Left lung (tissue), 10 donors: ENCODE data around the gene MKNK1. TPM values are rescaled to one million over a fixed set of nuclear protein-coding genes. Genes with fewer than 3 reads are reported as not detected.

Experiments used
- ATAC-seq: fragments of 200-7000 bp; cut with Tn5 transposase; one replicate; pipeline ENCODE4 v1.9.1; 2020; ENCODE audit warnings: moderate library complexity
- DNase-seq, 4 donors: peaks; one replicate each; pipeline ENCODE4 v3.0.0-alpha.2; 2013 to 2020
- H3K27ac ChIP-seq, 2 donors: fragments of 200-600 bp; sonication (generic) in 1 of 2; one replicate each; pipeline versions ENCODE4 v1.5.0 to v1.8.0; 2020 to 2021
- H3K27me3 ChIP-seq, 2 donors: fragments of 200-600 bp; sonication (generic) in 1 of 2; one replicate each; pipeline versions ENCODE4 v1.5.0 to v1.8.0; 2020 to 2021
- H3K36me3 ChIP-seq, 2 donors: fragments of 200-600 bp; sonication (generic) in 1 of 2; one replicate each; pipeline versions ENCODE4 v1.5.0 to v1.8.0; 2020 to 2021
- H3K4me1 ChIP-seq, 2 donors: fragments of 200-600 bp; one replicate each; pipeline ENCODE4 v1.8.0; 2021
- H3K4me3 ChIP-seq, 2 donors: fragments of 200-600 bp; sonication (generic) in 1 of 2; one replicate each; pipeline versions ENCODE4 v1.5.0 to v1.8.0; 2020 to 2021; ENCODE audit warnings: mild to moderate bottlenecking in 1 of 2
- H3K9me3 ChIP-seq, 2 donors: fragments of 200-600 bp; sonication (generic) in 1 of 2; one replicate each; pipeline versions ENCODE4 v1.5.0 to v1.8.0; 2020 to 2021
- intact Hi-C, 2 donors: fragments of 100-400 bp; cut with DNase I; formaldehyde crosslinking; loops; one replicate each; pipeline versions ENCODE4 v1.11.2 to v1.14.2; 2022
- polyA plus RNA-seq, 6 donors: library from polyadenylated mRNA; unstranded; fragments of 120-200 nt; gene quantifications; one replicate each; pipeline ENCODE4 v1.2.1, GENCODE V29; 2013; ENCODE audit not compliant: insufficient read length in 6 of 6
- total RNA-seq, 2 donors: library from RNA; stranded (reverse); fragmentation: NEBNext Ultra II Directional; extraction: Animal tissue kit (Norgen Biotek cat#: 25700); gene quantifications; one replicate each; pipeline ENCODE4 v1.2.1, GENCODE V29; 2021
- TF ChIP-seq, protein P1 (sequence below), 2 donors: fragments of 200-600 bp; sonication (generic) in 1 of 2; IDR thresholded peaks; one replicate each; pipeline versions ENCODE4 v1.5.0 to v1.8.0; 2021; ENCODE audit warnings: antibody characterized with exemption in 2 of 2
- donor health status: DM: no; HTN: yes; CAD: no.
- donor health status: DM: no; HTN: no; CAD: no.

The MKNK1 gene
- total and polyA plus RNA-seq, 8 donors, result 42.2 to 96.0 (median 51.4) TPM

DNA sequence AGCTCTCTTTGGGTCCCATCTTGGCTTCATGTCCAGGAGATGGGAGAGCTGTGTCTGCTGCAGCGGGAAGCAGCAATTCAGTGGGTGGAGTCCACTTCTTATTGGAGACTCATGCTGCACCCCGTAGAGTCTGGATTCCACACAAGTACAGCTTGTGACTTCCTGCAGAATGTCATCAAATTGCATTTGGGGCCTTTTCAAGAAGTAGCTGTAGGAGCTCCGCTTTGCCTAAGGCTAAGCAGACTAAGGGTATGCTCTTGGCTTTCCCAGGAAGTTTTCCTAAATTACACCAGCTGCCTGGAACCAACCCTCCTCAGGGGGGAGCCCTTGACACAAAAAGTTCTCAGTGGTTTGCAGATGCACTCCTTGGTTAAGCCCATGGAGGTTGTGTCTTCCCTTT is 18.3 kb upstream of the MKNK1 start:
- H3K27ac ChIP-seq, result no peak overlapping the region
- no peaks in the 10 kb centered on the region for H3K36me3 ChIP-seq
- H3K27me3 ChIP-seq, result no peaks in the 10 kb centered on the region
- H3K4me3 ChIP-seq, result no peak overlapping the region
- DNase-seq (no peak), ATAC-seq (peak; percentile 76)
- H3K4me1 ChIP-seq, result peaks cover 0 to 2% of the 10 kb centered on the region in 2 donors
- intact Hi-C loops, result loop anchor here in 1 of 2 donors (10.0 kb wide), 1 partner anchor 102 kb away; no protein-coding TSS in a partner anchor
- TF ChIP-seq, protein P1, sequence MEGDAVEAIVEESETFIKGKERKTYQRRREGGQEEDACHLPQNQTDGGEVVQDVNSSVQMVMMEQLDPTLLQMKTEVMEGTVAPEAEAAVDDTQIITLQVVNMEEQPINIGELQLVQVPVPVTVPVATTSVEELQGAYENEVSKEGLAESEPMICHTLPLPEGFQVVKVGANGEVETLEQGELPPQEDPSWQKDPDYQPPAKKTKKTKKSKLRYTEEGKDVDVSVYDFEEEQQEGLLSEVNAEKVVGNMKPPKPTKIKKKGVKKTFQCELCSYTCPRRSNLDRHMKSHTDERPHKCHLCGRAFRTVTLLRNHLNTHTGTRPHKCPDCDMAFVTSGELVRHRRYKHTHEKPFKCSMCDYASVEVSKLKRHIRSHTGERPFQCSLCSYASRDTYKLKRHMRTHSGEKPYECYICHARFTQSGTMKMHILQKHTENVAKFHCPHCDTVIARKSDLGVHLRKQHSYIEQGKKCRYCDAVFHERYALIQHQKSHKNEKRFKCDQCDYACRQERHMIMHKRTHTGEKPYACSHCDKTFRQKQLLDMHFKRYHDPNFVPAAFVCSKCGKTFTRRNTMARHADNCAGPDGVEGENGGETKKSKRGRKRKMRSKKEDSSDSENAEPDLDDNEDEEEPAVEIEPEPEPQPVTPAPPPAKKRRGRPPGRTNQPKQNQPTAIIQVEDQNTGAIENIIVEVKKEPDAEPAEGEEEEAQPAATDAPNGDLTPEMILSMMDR (IDR thresholded peaks at IDR 0.05), result peak; percentile 19 to 31
- no peaks in the 10 kb centered on the region for H3K9me3 ChIP-seq

DNA sequence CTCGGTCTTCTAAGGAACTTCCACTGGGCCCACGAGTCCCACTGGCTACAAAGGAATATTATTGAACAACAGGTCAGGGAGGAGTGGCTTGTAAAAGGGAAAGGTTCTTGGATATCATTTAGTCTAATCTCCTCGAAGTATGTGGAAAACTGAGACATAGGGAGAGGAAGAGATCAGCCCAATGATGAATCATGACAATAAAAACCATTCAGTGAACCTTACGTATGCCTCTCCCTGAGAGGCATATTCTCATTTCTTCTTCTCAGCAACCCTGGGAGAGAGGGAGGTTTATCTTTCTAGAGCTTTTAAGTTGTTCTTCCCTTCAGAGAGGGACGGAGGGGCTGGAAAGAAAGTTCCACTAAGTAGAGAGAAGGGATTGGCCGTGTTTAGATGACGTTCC is 17.9 kb upstream of the MKNK1 start:
- TF ChIP-seq, protein P1 (IDR thresholded peaks at IDR 0.05), result no peak
- DNase-seq, result no peak
- Histone ChIP-seq H3K9me3 (no peaks in the 10 kb centered on the region), H3K27me3 (no peaks in the 10 kb centered on the region), H3K36me3 (no peaks in the 10 kb centered on the region), H3K4me3 (no peak overlapping the region), H3K27ac (no peak overlapping the region), H3K4me1 (peaks cover 0 to 6% of the 10 kb centered on the region in 2 donors)
- intact Hi-C loops, result loop anchor here in 1 of 2 donors (10.0 kb wide), 1 partner anchor 103 kb away; no protein-coding TSS in a partner anchor
- ATAC-seq, result no peak

DNA sequence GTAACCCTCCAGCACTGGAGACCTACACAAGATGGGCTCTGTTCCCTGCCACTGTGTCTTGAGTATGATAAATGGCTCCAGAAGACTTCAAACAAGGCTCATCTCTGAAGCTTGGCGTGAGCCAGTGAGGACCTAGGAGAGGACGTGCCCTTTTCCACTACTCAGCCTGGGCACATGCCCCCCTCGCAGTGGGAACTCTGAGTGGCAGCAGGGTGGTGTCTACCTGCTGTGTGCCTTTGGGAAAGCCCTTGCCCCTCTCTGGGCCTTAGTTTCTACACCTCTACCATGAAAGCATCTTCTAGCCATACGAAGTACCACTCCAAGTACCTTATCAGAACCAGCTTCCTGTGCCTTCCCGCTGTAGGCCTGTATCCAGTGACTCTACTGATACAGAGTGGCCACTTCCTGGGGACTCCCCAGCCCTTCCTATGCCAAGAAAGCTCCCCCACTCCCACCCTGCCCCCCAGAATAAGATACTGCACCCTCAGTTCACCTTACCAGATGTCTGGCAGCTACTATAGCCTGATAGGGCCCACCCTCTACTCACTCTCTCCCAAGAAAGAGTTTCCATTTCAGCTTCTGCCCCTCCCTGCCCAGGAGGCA is 15.7 kb upstream of the MKNK1 start:
- no peaks in the 10 kb centered on the region for H3K27me3 ChIP-seq
- intact Hi-C loops, result loop anchor here in 1 of 2 donors (10.0 kb wide), 1 partner anchor 105 kb away; no protein-coding TSS in a partner anchor
- H3K27ac ChIP-seq, result no peak overlapping the region
- H3K36me3 ChIP-seq, result no peaks in the 10 kb centered on the region
- ATAC-seq (no peak), DNase-seq (no peak)
- H3K4me3 ChIP-seq, result no peak overlapping the region
- H3K4me1 ChIP-seq, result peaks cover 7 to 24% of the 10 kb centered on the region in 2 donors
- no peaks in the 10 kb centered on the region for H3K9me3 ChIP-seq
- TF ChIP-seq, protein P1 (IDR thresholded peaks at IDR 0.05), result no peak

DNA sequence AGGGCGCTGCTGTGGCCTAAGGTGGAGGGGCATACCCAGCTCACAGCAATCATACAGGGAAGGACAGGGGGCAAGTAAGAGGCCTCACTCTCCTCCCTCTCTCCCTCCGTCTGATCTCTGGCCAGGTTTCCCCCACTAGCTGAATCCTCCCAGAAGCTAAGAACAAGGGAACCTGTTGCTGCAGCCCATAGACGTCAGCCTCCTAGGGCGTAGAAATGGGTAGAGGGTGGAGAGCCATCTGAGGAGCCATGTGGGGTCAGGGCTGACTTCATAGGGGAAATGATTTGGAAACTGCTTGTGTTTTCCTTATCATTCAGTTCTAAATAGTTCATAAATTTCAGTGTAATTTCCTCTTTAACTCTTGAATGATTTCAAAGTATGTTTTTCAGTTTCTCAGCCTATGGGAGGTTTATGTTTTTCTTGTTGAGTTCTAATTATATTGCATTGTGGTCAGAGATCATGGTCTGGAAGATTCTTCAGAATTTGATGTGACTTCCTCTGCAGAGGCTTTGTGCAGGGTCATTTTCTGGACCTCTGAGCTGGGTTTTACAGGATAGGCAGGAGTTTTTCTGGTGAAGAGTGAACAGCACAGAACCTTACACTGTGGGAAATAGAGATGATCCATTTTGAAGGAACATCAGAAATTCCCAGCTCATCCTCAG is 14.8 kb upstream of the MKNK1 start:
- Histone ChIP-seq H3K27me3 (no peaks in the 10 kb centered on the region), H3K27ac (no peak overlapping the region), H3K36me3 (no peaks in the 10 kb centered on the region), H3K4me1 (peaks cover 12 to 32% of the 10 kb centered on the region in 2 donors), H3K4me3 (no peak overlapping the region), H3K9me3 (no peaks in the 10 kb centered on the region)
- TF ChIP-seq, protein P1 (IDR thresholded peaks at IDR 0.05), result no peak
- intact Hi-C loops, result no loop called here
- ATAC-seq (no peak), DNase-seq (no peak)

DNA sequence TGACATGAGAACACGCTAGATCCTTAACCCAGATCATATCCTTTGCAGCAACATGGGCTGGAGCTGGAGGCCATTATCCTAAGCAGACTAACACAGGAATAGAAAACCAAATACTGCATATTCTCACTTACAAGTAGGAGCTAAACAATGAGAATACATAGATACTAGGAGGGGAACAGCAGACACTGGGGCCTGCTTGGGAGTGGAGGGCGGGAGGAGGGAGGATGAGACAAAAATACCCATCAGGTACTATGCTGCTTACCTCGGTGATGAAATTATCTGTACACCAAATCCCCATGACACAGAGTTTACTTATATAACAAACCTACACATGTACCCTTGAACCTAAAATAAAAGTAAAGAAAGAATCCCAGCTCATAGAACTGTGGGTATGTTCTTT is 13.8 kb upstream of the MKNK1 start:
- Histone ChIP-seq H3K36me3 (peaks cover 0 to 3% of the 10 kb centered on the region in 2 donors), H3K4me1 (peaks cover 21 to 43% of the 10 kb centered on the region in 2 donors), H3K27ac (no peak overlapping the region), H3K9me3 (no peaks in the 10 kb centered on the region), H3K4me3 (no peak overlapping the region), H3K27me3 (no peaks in the 10 kb centered on the region)
- ATAC-seq (no peak), DNase-seq (no peak)
- TF ChIP-seq, protein P1 (IDR thresholded peaks at IDR 0.05), result no peak
- intact Hi-C loops, result no loop called here
